Keratinocyte (primary cell): ENCODE data around the gene FRMD3. TPM values are rescaled to one million over a fixed set of nuclear protein-coding genes. Genes with fewer than 3 reads are reported as not detected.

Experiments used
- DNase-seq: peaks from one replicate; pipeline ENCODE4 v3.0.0-alpha.2; 2011; ENCODE audit warnings: low read depth, missing footprints, low spot score
- FAIRE-seq: peaks from 2 replicates; lab custom pipeline; 2011; peaks lifted over from hg19 to GRCh38; lab: Jason Lieb, UNC
- H2AFZ ChIP-seq: 2 replicates; pipeline ENCODE4 v1.6.0; 2012; ENCODE audit warnings: low read length, control low read depth, inconsistent platforms; ENCODE audit not compliant: control insufficient read depth
- H3K27ac ChIP-seq: 2 replicates; pipeline ENCODE4 v1.5.1; 2011; ENCODE audit warnings: low read length; ENCODE audit not compliant: control insufficient read depth, insufficient read depth
- H3K27me3 ChIP-seq: 3 replicates; pipeline ENCODE4 v1.6.0; 2011; ENCODE audit warnings: low read length; ENCODE audit not compliant: control insufficient read depth, insufficient read depth; ENCODE audit errors: extremely low read depth
- H3K36me3 ChIP-seq, 2 experiments: 2 replicates in 1 of 2; 3 replicates in 1 of 2; pipeline ENCODE4 v1.5.1; 2011; ENCODE audit warnings: low read length in 2 of 2, mild to moderate bottlenecking in 1 of 2; ENCODE audit not compliant: control insufficient read depth in 2 of 2, insufficient read depth in 2 of 2; ENCODE audit errors: extremely low read depth in 1 of 2
- H3K4me1 ChIP-seq: 3 replicates; pipeline ENCODE4 v1.5.1; 2011; ENCODE audit warnings: low read length; ENCODE audit not compliant: control insufficient read depth, insufficient read depth; ENCODE audit errors: extremely low read depth
- H3K4me2 ChIP-seq: 3 replicates; pipeline ENCODE4 v1.6.0; 2011; ENCODE audit warnings: low read depth, low read length; ENCODE audit not compliant: control insufficient read depth, insufficient read depth; ENCODE audit errors: extremely low read depth
- H3K4me3 ChIP-seq, 3 experiments: fragments of 200-600 bp in 1 of 3; sonication (generic) in 1 of 3; 2 replicates in 2 of 3; 3 replicates in 1 of 3; pipeline ENCODE4 v1.5.1; 2011 to 2016; ENCODE audit warnings: low read length in 3 of 3, mild to moderate bottlenecking in 3 of 3, control low read depth in 2 of 3, inconsistent platforms in 1 of 3, low read depth in 1 of 3, mixed read lengths in 1 of 3, mixed run types in 1 of 3, moderate library complexity in 1 of 3; ENCODE audit not compliant: control insufficient read depth in 2 of 3, insufficient read depth in 2 of 3; ENCODE audit errors: extremely low read depth in 1 of 3
- H3K79me2 ChIP-seq: 2 replicates; pipeline ENCODE4 v1.6.0; 2012; ENCODE audit warnings: low read length; ENCODE audit not compliant: control insufficient read depth, insufficient read depth
- H3K9ac ChIP-seq: 3 replicates; pipeline ENCODE4 v1.6.0; 2011; ENCODE audit warnings: low read length; ENCODE audit not compliant: control insufficient read depth, insufficient read depth; ENCODE audit errors: extremely low read depth
- H3K9me1 ChIP-seq: 3 replicates; pipeline ENCODE4 v1.6.0; 2011; ENCODE audit warnings: low read length; ENCODE audit not compliant: control insufficient read depth, insufficient read depth; ENCODE audit errors: extremely low read depth
- H3K9me3 ChIP-seq: 2 replicates; pipeline ENCODE4 v1.5.1; 2012; ENCODE audit warnings: low read depth, low read length; ENCODE audit not compliant: control insufficient read depth
- H4K20me1 ChIP-seq: 3 replicates; pipeline ENCODE4 v1.6.0; 2011; ENCODE audit warnings: low read length; ENCODE audit not compliant: control insufficient read depth, insufficient read depth; ENCODE audit errors: extremely low read depth
- EZH2 ChIP-seq: IDR thresholded peaks from one replicate; pipeline ENCODE4 v1.6.1; 2012; ENCODE audit warnings: inconsistent platforms, mild to moderate bottlenecking, low read length, moderate library complexity
- dilution Hi-C: fragments of 300-500 bp; cut with MboI; formaldehyde crosslinking; loops from one replicate; pipeline ENCODE4 v1.7.0; 2020; ENCODE audit warnings: low sequenced_read_pairs; ENCODE audit not compliant: extremely low pct_ligation_motif_present
- polyA plus RNA-seq, 5 experiments: library from polyadenylated mRNA; depleted of rRNA in 3 of 5; stranded (reverse) in 3 of 5; stranded (forward) in 1 of 5; unstranded in 1 of 5; fragments of >200 nt; gene quantifications; 1 replicate in 1 of 5; 2 replicates in 3 of 5; 3 replicates in 1 of 5; pipeline versions ENCODE4 v1.2.1 to v1.2.3, GENCODE V29; 2011 to 2012; ENCODE audit warnings: missing spikeins in 2 of 5, low read depth in 1 of 5, low replicate concordance in 1 of 5
- TF ChIP-seq, protein P1 (sequence below), 3 experiments: IDR thresholded peaks in 1 of 3; conservative IDR thresholded peaks in 1 of 3; optimal IDR thresholded peaks in 1 of 3; 2 replicates in 2 of 3; 3 replicates in 1 of 3; pipeline versions ENCODE3 to v1.5.1; 2011; ENCODE audit warnings: low read length in 3 of 3, mild to moderate bottlenecking in 3 of 3, moderate library complexity in 2 of 3, control low read depth in 1 of 3, inconsistent platforms in 1 of 3; ENCODE audit not compliant: insufficient read depth in 2 of 3; ENCODE audit errors: extremely low read depth in 1 of 3

Gene FRMD3
- polyA plus RNA-seq, 1 donor (not counting 4 experiments of a cell fraction or from before 2014, with no cell fraction given) = 0.21 TPM

DNA sequence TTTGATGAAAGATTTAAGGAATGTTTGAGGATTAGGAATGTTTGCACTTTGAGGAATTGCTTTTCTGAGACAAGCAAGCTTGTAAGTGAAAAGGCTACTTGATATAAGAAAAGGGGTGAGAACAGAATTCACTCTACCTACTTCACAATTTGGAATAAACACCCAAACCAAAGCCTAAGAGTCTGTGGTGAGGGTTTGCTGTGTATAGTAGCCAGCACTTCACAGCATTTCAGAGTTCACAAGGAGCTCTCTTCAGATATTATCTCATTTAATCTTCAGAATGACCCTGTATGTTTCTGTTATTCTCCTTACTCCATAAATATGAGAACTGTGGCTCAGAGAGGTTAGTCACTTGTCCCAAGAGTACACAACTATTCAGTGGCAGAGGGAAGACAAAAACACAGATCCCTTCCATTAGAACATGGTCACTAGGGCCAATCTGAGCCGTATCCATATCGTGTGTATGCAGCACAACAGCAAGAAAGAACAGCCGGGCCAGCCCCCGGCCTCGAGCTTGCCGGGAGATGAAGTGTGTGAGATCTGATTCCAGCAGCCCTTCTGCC is 92.4 kb downstream of the FRMD3 start:
- Histone ChIP-seq H3K27ac (no peak overlapping the region), H3K4me1 (no peaks in the 10 kb centered on the region), H3K9ac (no peak overlapping the region), H3K4me3 (no peak overlapping the region), H3K36me3 (no peaks in the 10 kb centered on the region), H4K20me1 (no peaks in the 10 kb centered on the region), H3K79me2 (no peaks in the 10 kb centered on the region), H3K27me3 (no peaks in the 10 kb centered on the region), H3K9me3 (no peaks in the 10 kb centered on the region), H3K9me1 (no peaks in the 10 kb centered on the region), H3K4me2 (no peak overlapping the region), H2AFZ (no peak overlapping the region)
- TF ChIP-seq EZH2 = no peak
- DNase-seq = no peak
- no peak for FAIRE-seq
- dilution Hi-C loops = no loop called here

DNA sequence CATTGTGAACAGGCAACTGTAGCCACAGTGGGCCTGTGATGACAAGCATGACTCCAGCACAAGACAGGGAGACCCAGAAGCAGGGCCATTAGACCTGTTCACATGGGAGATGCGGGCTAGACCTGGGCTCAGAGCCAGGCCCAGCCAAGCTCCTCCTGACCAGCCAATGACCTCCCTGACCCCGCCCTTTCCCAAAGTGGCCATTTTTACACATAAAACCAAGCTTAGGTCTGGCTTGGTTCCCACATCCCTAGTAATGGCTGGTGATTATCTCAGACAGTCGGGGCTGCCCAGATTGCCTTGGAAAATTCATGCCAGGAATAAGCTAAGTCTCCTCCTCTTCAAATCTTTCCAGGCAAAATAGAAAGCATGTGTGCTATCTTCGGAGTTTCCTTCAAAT is 94.1 kb downstream of the FRMD3 start:
- Histone ChIP-seq H3K4me3 (no peak overlapping the region), H3K79me2 (no peaks in the 10 kb centered on the region), H3K27me3 (no peaks in the 10 kb centered on the region), H3K9me3 (no peaks in the 10 kb centered on the region), H3K4me1 (no peaks in the 10 kb centered on the region), H2AFZ (no peak overlapping the region), H3K36me3 (no peaks in the 10 kb centered on the region), H4K20me1 (no peaks in the 10 kb centered on the region), H3K9ac (no peak overlapping the region), H3K27ac (no peak overlapping the region), H3K4me2 (no peak overlapping the region), H3K9me1 (no peaks in the 10 kb centered on the region)
- FAIRE-seq (no peak), DNase-seq (no peak)
- dilution Hi-C loops = no loop called here
- no peak for TF ChIP-seq EZH2
- TF ChIP-seq, protein P1, sequence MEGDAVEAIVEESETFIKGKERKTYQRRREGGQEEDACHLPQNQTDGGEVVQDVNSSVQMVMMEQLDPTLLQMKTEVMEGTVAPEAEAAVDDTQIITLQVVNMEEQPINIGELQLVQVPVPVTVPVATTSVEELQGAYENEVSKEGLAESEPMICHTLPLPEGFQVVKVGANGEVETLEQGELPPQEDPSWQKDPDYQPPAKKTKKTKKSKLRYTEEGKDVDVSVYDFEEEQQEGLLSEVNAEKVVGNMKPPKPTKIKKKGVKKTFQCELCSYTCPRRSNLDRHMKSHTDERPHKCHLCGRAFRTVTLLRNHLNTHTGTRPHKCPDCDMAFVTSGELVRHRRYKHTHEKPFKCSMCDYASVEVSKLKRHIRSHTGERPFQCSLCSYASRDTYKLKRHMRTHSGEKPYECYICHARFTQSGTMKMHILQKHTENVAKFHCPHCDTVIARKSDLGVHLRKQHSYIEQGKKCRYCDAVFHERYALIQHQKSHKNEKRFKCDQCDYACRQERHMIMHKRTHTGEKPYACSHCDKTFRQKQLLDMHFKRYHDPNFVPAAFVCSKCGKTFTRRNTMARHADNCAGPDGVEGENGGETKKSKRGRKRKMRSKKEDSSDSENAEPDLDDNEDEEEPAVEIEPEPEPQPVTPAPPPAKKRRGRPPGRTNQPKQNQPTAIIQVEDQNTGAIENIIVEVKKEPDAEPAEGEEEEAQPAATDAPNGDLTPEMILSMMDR (optimal IDR thresholded peaks at IDR 0.05 in 1 of 3, IDR thresholded peaks at IDR 0.05 in 1 of 3, conservative IDR thresholded peaks at IDR 0.05 in 1 of 3; ENCODE audit: extremely low read depth in 1 of 3, insufficient read depth in 2 of 3, low read length in 3 of 3) = no peak

DNA sequence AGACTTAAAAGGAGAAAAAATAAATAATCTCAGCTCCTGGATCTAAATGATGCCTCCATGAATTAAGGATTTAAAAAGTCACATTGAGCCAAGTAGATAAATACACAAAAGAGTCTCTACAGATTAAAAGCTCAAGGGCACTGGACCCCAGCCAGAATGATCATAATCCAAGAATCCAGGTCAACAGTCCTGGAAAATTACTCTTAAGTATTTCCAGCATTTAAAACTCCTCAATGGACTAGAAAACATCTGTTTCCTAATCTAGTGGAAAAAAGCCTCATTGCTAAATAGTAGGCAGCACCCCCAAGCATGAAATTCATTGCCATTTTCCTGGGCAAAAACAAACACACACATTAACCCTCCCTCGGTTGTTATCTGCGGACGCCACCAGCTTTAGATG is 96.8 kb downstream of the FRMD3 start:
- no peak for FAIRE-seq
- Histone ChIP-seq H3K4me1 (no peaks in the 10 kb centered on the region), H3K9me1 (no peaks in the 10 kb centered on the region), H4K20me1 (no peaks in the 10 kb centered on the region), H3K27ac (no peak overlapping the region), H3K27me3 (no peaks in the 10 kb centered on the region), H3K36me3 (no peaks in the 10 kb centered on the region), H3K4me2 (no peak overlapping the region), H3K9ac (no peak overlapping the region), H3K4me3 (no peak overlapping the region), H2AFZ (no peak overlapping the region), H3K9me3 (no peaks in the 10 kb centered on the region), H3K79me2 (no peaks in the 10 kb centered on the region)
- no peak for DNase-seq
- TF ChIP-seq EZH2 = no peak
- TF ChIP-seq, protein P1 (optimal IDR thresholded peaks at IDR 0.05 in 1 of 3, IDR thresholded peaks at IDR 0.05 in 1 of 3, conservative IDR thresholded peaks at IDR 0.05 in 1 of 3; ENCODE audit: extremely low read depth in 1 of 3, insufficient read depth in 2 of 3, low read length in 3 of 3) = no peak
- dilution Hi-C loops = no loop called here
